Skeletal muscle tissue (tissue), 4 donors: ENCODE measurements around the gene NSD2. TPM values are rescaled to one million over a fixed set of nuclear protein-coding genes. Genes with fewer than 3 reads are reported as not detected.

Experiments used
- H3K27ac ChIP-seq: one replicate; pipeline ENCODE4 v1.7.0; 2013; ENCODE audit warnings: mild to moderate bottlenecking, low read depth, low read length, inconsistent platforms
- H3K27me3 ChIP-seq, 3 donors: one replicate each; pipeline ENCODE4 v1.7.0; 2013; ENCODE audit warnings: low read length in 3 of 3; ENCODE audit not compliant: control insufficient read depth in 3 of 3, insufficient read depth in 3 of 3
- H3K36me3 ChIP-seq, 3 donors: one replicate each; pipeline ENCODE4 v1.7.0; 2013; ENCODE audit warnings: low read length in 3 of 3; ENCODE audit not compliant: control insufficient read depth in 3 of 3, insufficient read depth in 3 of 3
- H3K4me1 ChIP-seq, 3 donors: one replicate each; pipeline ENCODE4 v1.7.0; 2013; ENCODE audit warnings: low read length in 3 of 3, mild to moderate bottlenecking in 3 of 3; ENCODE audit not compliant: control insufficient read depth in 3 of 3, insufficient read depth in 3 of 3
- H3K4me3 ChIP-seq, 3 donors: one replicate each; pipeline ENCODE4 v1.7.0; 2013; ENCODE audit warnings: low read length in 3 of 3
- H3K9ac ChIP-seq, 3 donors: one replicate each; pipeline ENCODE4 v1.7.0; 2013; ENCODE audit warnings: low read length in 3 of 3, mild to moderate bottlenecking in 3 of 3, moderate library complexity in 2 of 3, low read depth in 1 of 3
- H3K9me3 ChIP-seq, 3 donors: one replicate each; pipeline ENCODE4 v1.7.0; 2013; ENCODE audit warnings: low read length in 3 of 3; ENCODE audit not compliant: control insufficient read depth in 3 of 3
- total RNA-seq: library from RNA; depleted of rRNA; stranded (reverse); fragments of >200 nt; gene quantifications from one replicate; pipeline ENCODE4 v1.2.3, GENCODE V29; 2014
- donor health status: Osteomylitis.

The NSD2 gene
- total RNA-seq, 1 donor from 2014 or later: 41.8 TPM

GRCh38 chr4:1971456-1972200 lies 100.4 kb downstream of the NSD2 start:
- Histone ChIP-seq H3K9me3 (no peaks in the 10 kb centered on the region), H3K9ac (no peak overlapping the region), H3K27me3 (no peaks in the 10 kb centered on the region), H3K27ac (no peak overlapping the region), H3K4me1 (no peaks in the 10 kb centered on the region), H3K36me3 (peaks cover 15 to 30% (median 19%) of the 10 kb centered on the region in 3 donors), H3K4me3 (no peak overlapping the region)

DNA sequence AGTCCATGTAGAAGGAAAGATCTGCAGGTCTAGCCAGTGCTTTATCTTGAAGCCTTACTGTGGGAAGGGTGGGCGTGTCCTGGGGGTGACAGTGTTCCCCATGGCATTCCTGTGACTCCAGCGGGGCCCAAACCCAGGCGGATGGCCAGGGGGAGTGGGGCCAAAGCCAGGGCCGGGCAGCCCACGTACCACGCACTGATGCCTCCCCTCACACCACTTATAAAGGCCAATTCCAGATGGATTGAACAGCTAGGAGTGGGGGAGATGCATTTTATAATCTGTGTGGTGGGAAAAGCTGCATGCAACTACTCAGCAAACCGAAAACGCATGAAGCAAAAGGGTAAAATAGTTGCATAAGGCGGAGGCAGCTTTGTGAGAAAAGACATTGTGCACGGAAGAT lies 101.2 kb downstream of the NSD2 start:
- Histone ChIP-seq H3K27me3 (no peaks in the 10 kb centered on the region), H3K9me3 (no peaks in the 10 kb centered on the region), H3K36me3 (peaks cover 23 to 36% (median 23%) of the 10 kb centered on the region in 3 donors), H3K4me3 (no peak overlapping the region), H3K4me1 (no peaks in the 10 kb centered on the region), H3K27ac (no peak overlapping the region), H3K9ac (no peak overlapping the region)

- H3K4me1 ChIP-seq: no peaks in the 10 kb centered on the region
- H3K27me3 ChIP-seq: no peaks in the 10 kb centered on the region
- H3K36me3 ChIP-seq: peaks cover 23 to 36% (median 25%) of the 10 kb centered on the region in 3 donors
- H3K4me3 ChIP-seq: no peak overlapping the region
- no peak overlapping the region for H3K27ac ChIP-seq
- no peak overlapping the region for H3K9ac ChIP-seq
- no peaks in the 10 kb centered on the region for H3K9me3 ChIP-seq
These were observed 102.0 kb downstream of the NSD2 start for GRCh38 chr4:1973218-1973617.

DNA sequence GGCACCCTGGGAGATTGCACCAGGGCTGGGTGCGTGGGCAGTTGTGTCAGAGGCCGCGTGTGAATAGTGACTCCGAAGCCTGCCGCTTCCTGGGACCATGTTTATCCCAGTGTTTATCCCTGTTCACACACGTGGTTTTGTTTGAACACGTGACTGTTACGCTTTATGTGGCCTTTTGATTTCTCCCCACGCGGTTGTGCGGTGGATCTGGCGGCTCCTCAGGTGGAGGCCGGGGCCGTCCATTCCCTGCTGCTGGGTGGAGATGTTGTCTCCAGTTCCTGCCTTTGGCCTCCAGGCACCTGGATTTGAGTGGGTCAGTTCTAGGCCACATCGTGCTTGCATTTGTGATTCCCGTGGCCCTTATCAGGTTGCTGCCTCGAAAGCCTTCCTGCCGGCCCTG lies 102.5 kb downstream of the NSD2 start:
- H3K27ac ChIP-seq: no peak overlapping the region
- H3K9me3 ChIP-seq: no peaks in the 10 kb centered on the region
- peaks cover 23 to 35% (median 29%) of the 10 kb centered on the region in 3 donors for H3K36me3 ChIP-seq
- H3K4me1 ChIP-seq: no peaks in the 10 kb centered on the region
- H3K27me3 ChIP-seq: no peaks in the 10 kb centered on the region
- no peak overlapping the region for H3K4me3 ChIP-seq
- H3K9ac ChIP-seq: no peak overlapping the region

DNA sequence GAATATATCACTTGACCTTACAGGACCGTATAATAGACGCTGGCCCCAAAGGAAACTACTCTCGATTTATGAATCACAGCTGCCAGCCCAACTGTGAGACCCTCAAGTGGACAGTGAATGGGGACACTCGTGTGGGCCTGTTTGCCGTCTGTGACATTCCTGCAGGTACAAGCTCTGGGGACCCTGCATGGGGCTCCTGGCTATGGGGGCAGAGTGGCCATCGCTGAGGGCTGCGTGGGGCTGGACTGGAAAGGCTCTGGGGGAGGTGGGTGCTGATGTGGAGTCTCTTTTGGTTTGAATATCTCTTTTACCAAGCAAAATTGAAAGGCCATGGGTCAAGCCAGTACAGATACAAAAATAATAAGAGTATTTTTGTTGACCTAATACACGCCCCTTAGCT lies 103.6 kb downstream of the NSD2 start:
- no peak overlapping the region for H3K4me3 ChIP-seq
- H3K27ac ChIP-seq: no peak overlapping the region
- H3K4me1 ChIP-seq: no peaks in the 10 kb centered on the region
- H3K9ac ChIP-seq: no peak overlapping the region
- H3K36me3 ChIP-seq: peaks cover 29 to 39% (median 32%) of the 10 kb centered on the region in 3 donors
- no peaks in the 10 kb centered on the region for H3K27me3 ChIP-seq
- no peaks in the 10 kb centered on the region for H3K9me3 ChIP-seq

DNA sequence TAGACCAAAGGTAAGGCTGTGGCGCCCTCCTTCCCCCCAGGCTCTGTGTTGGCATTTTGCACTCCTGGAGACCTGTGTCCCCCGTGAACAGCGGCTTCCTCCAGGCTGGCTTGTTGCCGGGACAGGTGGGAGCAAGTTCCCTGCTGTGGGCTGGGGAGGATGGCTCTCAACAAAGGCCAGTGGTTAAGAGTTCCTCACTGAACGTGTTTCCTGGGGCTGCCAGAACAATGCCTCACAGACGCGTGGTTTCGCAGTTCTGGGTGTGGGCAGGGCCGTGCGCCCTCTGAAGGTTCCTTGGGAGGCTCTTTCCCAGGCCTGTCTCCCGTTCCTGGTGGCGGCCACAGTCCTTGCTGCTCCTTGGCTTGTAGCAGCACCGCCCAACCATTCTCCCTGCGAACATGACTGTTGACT lies 104.2 kb downstream of the NSD2 start:
- H3K27me3 ChIP-seq: no peaks in the 10 kb centered on the region
- H3K9me3 ChIP-seq: no peaks in the 10 kb centered on the region
- H3K4me3 ChIP-seq: no peak overlapping the region
- no peak overlapping the region for H3K27ac ChIP-seq
- peaks cover 33 to 45% (median 34%) of the 10 kb centered on the region in 3 donors for H3K36me3 ChIP-seq
- H3K9ac ChIP-seq: no peak overlapping the region
- no peaks in the 10 kb centered on the region for H3K4me1 ChIP-seq

DNA sequence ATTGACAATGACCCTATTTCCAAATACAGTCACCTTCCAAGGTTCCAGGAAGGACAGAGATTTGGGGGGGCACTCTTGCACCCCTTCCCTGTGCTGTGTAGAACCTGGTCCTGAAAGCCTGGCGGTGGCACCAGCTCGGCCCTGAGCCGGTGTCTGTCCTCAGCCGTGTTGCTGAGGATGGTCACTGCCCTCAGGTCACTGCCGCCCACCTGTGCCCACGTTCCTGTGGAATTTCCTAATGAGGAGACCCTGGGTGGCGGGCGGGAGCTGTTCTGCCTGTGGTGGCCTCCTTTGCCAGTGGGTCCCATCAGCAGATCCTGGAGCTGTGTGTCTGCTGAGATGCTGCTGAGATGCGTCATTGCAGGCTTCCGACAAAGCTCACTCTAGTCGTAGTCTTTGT lies 104.7 kb downstream of the NSD2 start:
- H3K9ac ChIP-seq: no peak overlapping the region
- peaks cover 37 to 49% (median 39%) of the 10 kb centered on the region in 3 donors for H3K36me3 ChIP-seq

GRCh38 chr4:1976416-1977352 lies 105.5 kb downstream of the NSD2 start:
- Histone ChIP-seq H3K4me1 (no peaks in the 10 kb centered on the region), H3K36me3 (peaks cover 43 to 55% (median 47%) of the 10 kb centered on the region in 3 donors), H3K9me3 (no peaks in the 10 kb centered on the region), H3K9ac (no peak overlapping the region), H3K27me3 (no peaks in the 10 kb centered on the region), H3K27ac (no peak overlapping the region), H3K4me3 (no peak overlapping the region)

More for the DNA sequence above, 104.7 kb downstream of the NSD2 start:
- no peaks in the 10 kb centered on the region for H3K9me3 ChIP-seq
- H3K27ac ChIP-seq: no peak overlapping the region
- H3K27me3 ChIP-seq: no peaks in the 10 kb centered on the region
- H3K4me3 ChIP-seq: no peak overlapping the region
- H3K4me1 ChIP-seq: no peaks in the 10 kb centered on the region

DNA sequence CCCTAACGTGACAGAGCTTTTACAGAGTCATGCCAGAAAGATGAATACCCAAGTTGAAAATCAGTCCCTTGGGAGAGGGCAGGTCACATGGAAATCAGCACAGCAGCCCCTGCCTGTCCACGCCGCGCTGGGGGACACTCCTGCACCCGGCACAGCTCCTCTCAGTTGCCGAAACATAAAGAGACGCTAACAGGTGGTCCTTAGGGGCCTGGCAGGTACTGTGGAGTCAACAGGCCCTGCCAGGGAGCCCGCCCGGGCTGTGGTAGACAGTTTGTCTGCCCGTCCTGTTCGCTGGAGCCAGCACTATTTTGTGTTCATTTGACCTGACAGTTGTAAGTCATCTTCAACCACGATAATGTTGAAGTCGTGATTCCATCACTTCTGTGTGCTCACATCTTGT lies 107.0 kb downstream of the NSD2 start:
- Histone ChIP-seq H3K27me3 (no peaks in the 10 kb centered on the region), H3K4me3 (no peak overlapping the region), H3K27ac (no peak overlapping the region), H3K9me3 (no peaks in the 10 kb centered on the region), H3K36me3 (peaks cover 48 to 60% (median 57%) of the 10 kb centered on the region in 3 donors), H3K4me1 (no peaks in the 10 kb centered on the region), H3K9ac (no peak overlapping the region)
